Hindlimb muscle (tissue), 1 donor: ENCODE data around the gene RHOF. TPM values are rescaled to one million over a fixed set of nuclear protein-coding genes. Genes with fewer than 3 reads are reported as not detected.
A peak's percentile ranks its signal among the peaks of the same experiment; 100 is the strongest.

Source experiments
- DNase-seq: peaks from one replicate; pipeline ENCODE4 v3.0.0-alpha.2; 2013
- polyA plus RNA-seq: library from polyadenylated mRNA; unstranded; fragments of 120-200 nt; gene quantifications from one replicate; pipeline ENCODE4 v1.2.1, GENCODE V29; 2013; ENCODE audit not compliant: insufficient read length

Gene RHOF
- polyA plus RNA-seq, 1 donor, result 3.7 TPM

DNA sequence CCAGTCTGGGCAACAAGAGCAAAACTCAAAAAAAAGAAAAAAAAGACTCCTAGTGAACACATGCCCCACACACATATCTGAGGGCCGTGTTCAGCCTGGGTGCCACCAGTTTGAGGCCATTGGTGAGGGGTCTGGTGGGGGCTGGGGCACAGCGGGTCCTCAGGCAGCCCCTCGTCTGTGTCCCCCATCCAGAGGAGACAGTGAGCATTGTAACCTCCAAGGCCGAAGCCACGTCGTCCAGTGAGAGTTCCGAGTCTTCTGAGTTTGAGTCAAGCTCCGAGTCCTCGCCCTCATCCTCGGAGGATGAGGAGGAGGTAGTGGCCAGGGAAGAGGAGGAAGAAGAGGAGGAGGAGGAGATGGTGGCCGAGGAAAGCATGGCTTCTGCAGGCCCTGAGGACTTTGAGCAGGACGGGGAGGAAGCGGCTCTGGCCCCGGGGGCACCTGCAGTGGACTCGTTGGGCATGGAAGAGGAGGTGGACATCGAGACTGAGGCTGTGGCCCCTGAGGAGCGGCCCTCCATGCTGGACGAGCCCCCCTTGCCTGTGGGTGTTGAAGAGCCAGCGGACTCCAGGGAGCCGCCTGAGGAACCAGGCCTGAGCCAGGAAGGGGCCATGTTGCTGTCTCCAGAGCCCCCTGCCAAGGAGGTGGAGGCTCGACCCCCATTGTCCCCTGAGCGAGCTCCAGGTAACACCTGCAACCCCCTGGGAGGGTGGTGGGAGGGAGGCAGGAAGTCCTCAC is 25.9 kb upstream of the RHOF start:
- no peak for DNase-seq

- no peak for DNase-seq
Observed at GRCh38 chr12:121817648-121818043, 24.2 kb upstream of the RHOF start.

DNA sequence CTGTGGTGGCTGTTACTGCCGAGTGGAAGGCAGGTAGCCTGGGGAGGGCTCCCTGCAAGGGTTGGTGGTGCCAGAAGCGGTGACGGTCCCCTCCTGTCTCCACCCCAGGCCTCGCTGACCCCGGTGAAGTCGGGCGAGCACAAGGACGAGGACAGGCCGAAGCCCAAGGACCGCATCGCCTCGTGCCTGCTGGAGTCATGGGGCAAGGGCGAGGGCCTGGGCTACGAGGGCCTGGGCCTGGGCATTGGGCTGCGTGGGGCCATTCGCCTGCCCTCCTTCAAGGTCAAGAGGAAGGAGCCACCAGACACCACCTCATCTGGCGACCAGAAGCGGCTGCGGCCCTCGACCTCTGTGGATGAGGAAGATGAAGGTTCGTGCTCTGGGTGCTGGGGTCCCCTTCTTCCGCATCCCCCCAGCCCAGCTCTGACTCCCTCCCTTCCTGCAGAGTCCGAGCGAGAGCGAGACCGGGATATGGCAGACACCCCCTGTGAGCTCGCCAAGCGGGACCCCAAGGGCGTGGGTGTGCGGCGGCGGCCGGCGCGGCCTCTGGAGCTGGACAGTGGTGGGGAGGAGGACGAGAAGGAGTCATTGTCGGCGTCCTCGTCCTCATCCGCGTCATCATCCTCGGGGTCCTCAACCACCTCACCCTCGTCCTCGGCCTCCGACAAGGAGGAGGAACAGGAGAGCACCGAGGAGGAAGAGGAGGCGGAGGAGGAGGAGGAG is 23.6 kb upstream of the RHOF start:
- DNase-seq, result no peak

- no peak for DNase-seq
Observed at GRCh38 chr12:121815263-121815662, 21.8 kb upstream of the RHOF start.

DNA sequence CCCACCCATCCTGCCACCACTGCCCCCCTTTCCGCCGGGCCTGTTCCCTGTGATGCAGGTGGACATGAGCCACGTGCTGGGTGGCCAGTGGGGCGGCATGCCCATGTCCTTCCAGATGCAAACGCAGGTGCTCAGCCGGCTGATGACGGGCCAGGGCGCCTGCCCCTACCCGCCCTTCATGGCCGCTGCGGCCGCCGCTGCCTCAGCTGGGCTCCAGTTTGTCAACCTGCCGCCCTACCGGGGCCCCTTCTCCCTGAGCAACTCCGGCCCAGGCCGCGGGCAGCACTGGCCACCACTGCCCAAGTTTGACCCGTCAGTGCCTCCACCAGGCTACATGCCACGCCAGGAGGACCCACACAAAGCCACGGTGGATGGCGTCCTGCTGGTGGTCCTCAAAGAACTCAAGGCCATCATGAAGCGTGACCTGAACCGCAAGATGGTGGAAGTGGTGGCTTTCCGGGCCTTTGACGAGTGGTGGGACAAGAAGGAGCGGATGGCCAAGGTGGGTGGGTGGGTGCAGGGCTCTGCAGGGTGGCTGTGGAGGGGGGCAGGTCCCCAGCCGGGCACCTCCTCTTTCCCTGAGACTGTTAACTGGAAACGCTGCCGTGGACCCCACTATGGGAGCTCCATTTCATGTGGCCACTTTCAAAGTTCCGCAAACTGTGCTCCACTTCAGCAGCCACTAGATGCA is 21.1 kb upstream of the RHOF start:
- DNase-seq, result no peak

- no peak for DNase-seq
Observed at GRCh38 chr12:121813951-121814350, 20.5 kb upstream of the RHOF start.

GRCh38 chr12:121812921-121813896 is 19.7 kb upstream of the RHOF start:
- DNase-seq, result no peak

DNA sequence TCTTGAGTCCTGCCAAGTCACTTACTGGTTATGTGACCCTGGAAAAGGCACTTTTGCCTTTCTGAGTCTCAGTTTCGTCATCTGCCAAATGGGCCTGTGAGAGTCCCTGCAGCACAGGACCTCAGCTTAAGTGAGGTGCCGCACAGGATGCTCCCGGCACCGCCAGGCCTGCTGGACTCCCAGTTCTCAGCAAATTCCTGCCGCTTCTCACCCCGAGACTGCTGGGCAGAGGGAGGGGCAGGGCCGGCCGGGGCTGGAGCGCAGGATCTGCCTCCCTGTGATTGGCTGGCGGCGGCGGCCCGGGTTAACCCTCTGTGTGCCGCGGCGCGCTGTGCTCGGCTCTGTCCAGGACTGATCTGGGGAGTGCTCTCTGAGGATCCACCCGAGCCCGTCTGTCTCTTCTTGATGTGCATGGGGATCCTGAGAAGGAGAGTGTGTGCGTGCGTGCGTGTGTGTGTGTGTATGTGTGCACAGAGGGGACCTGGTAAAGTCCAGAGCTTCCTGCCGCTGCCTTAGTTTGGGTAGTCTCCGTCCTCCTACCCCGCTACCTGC is 18.9 kb upstream of the RHOF start:
- peak; percentile 56 for DNase-seq

DNA sequence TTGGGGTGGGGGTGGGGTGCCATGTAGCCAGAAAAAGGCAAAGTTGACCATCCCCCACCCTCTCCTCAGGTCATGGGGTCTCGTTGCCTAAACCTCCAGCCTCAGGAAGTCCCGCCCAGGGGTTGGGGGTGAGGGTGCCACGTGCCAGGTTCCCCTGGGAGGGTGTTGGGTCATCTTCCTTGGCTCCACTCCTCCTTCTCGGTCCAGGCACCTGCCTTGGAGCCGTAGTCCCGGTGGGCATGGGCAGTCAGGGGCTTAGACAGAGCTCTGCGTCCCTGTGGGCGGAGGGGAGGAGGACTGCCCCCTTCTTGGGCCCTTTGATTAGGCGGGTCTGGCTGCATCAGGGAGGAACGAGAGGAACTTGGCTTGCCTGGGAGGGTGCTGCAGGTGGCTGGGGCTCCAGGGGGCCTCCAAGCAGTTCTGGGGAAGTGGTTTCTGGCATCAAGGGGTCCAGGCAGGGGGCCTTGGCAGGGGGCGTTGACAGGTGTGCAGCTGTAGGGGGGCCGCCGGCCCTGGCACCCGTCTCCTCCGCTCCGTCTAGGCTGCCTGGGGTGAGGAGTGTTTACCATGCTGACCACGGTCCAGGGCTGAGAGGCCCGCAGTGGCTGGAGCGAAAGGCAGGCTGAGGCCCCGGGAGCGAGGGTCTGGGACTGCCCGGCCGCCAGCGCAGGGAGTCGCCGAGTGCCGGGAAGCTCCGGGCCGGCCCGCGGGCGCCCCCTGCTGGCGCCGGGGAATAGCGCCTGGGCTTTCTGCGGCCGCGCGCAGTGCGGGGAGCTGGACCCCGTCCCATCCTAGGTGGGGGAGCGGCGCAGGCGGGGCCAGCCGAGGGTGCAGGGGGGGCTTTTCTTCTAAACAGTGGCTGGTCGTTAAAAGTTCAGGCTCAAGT is 18.2 kb upstream of the RHOF start:
- peak; percentile 83 for DNase-seq

DNA sequence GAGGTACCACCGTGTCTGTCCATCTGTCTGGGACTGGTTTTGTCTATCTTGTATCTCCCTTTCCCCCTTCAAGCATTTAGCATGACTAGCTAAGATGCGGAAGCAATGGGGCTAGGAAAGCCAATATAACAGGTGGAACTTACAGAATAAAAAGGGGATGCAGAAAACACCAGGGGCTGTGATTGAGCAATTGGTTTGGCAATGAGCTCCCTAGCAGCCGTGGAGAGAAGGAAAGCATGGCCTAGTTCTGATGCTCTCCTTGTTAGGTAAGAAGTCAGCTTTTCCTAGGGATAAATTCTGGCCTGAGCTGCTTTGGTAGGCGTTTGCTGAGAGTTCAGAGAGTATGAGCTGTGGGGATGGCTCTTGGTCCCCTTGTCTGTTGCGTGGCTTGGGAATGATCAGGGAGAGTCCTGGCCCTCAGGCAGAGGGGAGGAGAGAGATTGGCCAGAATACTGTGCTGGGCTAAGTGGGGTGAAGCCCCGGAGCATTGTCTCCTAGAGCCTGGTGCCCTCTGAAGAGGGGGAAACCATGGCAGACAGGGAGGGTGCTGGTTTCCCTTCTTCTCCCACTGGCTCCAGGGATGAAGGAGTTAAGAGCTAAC is 17.4 kb upstream of the RHOF start:
- no peak for DNase-seq

DNA sequence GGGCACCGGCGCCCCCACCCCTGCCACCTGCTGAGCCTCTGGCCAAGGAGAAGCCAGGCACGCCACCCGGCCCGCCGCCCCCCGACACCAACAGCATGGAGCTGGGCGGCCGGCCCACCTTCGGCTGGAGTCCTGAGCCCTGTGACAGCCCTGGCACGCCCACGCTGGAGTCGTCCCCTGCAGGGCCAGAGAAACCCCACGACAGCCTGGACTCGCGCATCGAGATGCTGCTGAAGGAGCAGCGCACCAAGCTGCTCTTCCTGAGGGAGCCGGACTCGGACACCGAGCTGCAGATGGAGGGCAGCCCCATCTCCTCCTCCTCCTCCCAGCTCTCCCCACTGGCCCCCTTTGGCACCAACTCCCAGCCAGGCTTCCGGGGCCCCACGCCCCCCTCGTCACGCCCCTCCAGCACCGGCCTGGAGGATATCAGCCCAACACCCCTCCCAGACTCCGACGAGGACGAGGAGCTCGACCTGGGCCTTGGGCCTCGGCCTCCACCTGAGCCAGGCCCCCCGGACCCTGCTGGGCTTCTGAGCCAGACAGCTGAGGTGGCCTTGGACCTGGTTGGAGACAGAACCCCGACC is 16.8 kb upstream of the RHOF start:
- no peak for DNase-seq

DNA sequence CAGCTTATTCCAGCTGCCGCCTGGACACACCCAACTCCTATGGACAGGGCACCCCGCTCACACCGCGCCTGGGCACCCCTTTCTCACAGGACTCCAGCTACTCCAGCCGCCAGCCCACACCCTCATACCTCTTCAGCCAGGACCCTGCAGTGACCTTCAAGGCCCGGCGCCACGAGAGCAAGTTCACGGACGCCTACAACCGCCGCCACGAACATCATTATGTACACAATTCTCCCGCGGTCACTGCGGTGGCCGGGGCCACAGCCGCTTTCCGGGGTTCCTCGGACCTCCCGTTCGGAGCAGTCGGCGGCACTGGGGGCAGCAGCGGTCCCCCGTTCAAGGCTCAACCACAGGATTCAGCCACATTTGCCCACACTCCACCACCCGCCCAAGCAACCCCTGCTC is 16.2 kb upstream of the RHOF start:
- DNase-seq, result no peak

- DNase-seq, result no peak
Observed at GRCh38 chr12:121808623-121809022, 15.1 kb upstream of the RHOF start.

- DNase-seq, result no peak
Observed at GRCh38 chr12:121807642-121808347, 14.3 kb upstream of the RHOF start.

DNA sequence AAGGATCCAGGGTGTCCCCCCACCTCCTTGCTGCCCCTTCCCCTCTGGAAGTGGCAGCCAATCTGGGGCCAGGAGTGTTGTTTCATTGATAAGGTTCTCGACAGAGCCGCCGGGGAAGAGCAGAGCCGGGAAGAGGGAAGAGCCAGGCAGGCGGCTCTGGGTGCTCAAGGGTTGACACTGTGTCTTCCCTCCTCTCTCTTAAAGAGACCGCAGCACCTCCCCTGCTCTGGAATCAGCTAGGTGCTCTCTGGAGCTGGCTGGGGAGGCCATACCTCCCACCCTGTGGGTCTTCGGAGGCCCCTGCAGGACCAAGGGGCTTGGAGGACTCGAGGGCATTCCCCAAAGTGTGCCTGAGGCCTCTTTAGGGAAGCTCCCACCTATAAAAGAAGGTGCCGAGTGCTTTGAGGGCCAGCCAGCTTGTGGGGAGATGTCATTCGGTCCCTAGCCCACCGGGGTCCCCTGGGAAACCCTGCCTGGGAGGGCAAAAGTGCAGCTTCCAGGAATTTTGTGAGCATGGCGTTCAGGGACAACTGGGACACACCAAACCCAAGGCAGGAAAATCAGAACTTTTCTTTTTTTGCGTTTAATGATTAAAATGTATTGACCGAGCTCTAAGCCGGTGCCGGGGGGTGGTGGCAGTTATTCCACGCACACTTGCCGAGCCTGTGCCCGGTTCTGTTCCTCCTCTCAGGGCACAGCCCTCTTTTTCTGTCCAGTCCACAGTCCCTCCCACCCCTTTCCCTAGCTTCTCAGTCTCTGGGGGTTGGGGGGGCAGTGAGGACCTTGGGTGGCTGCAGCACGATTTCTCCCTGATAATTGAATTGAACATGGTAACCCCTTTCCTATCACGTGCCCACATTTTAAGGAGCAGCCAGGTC is 13.3 kb upstream of the RHOF start:
- DNase-seq, result no peak

GRCh38 chr12:121806009-121806545 is 12.6 kb upstream of the RHOF start:
- DNase-seq, result no peak

GRCh38 chr12:121805171-121806008 is 11.9 kb upstream of the RHOF start:
- no peak for DNase-seq
